Subcutaneous adipose tissue (tissue), 4 donors: Measurements from ENCODE around the gene EDEM3. TPM values are rescaled to one million over a fixed set of nuclear protein-coding genes. Genes with fewer than 3 reads are reported as not detected.

ENCODE experiments used
- CTCF ChIP-seq: fragments of 450-650 bp; IDR thresholded peaks from one replicate; pipeline ENCODE4 v1.5.1; 2016; ENCODE audit warnings: low read depth, mild to moderate bottlenecking, control low read depth, antibody characterized with exemption, moderate library complexity
- total RNA-seq, 4 donors: library from RNA; depleted of rRNA; stranded (reverse); fragments of >200 nt; gene quantifications; one replicate each; pipeline ENCODE4 v1.1.0, GENCODE V29; 2016

The EDEM3 gene
- total RNA-seq, 4 donors from 2014 or later: 29.6 to 66.4 (median 44.9) TPM

GRCh38 chr1:184724843-184725242 lies 29.8 kb downstream of the EDEM3 start:
- no peak for TF ChIP-seq CTCF

GRCh38 chr1:184716158-184716557 lies 38.5 kb downstream of the EDEM3 start:
- TF ChIP-seq CTCF: no peak

GRCh38 chr1:184709418-184709817 lies 45.2 kb downstream of the EDEM3 start:
- no peak for TF ChIP-seq CTCF

GRCh38 chr1:184708084-184708676 lies 46.5 kb downstream of the EDEM3 start:
- TF ChIP-seq CTCF: no peak

- TF ChIP-seq CTCF: no peak
These were observed 49.4 kb downstream of the EDEM3 start for GRCh38 chr1:184705271-184705670.

GRCh38 chr1:184701816-184702215 lies 52.8 kb downstream of the EDEM3 start:
- no peak for TF ChIP-seq CTCF

- no peak for TF ChIP-seq CTCF
These were observed 55.7 kb downstream of the EDEM3 start for GRCh38 chr1:184698969-184699368.
